ENCODE results near the gene SMIM12.
"Not testable (repeated sequence)": the region's sequence is repeated elsewhere in the genome, so short reads cannot be mapped to it uniquely, and the experiment has no call there.

The SMIM12 gene

DNA sequence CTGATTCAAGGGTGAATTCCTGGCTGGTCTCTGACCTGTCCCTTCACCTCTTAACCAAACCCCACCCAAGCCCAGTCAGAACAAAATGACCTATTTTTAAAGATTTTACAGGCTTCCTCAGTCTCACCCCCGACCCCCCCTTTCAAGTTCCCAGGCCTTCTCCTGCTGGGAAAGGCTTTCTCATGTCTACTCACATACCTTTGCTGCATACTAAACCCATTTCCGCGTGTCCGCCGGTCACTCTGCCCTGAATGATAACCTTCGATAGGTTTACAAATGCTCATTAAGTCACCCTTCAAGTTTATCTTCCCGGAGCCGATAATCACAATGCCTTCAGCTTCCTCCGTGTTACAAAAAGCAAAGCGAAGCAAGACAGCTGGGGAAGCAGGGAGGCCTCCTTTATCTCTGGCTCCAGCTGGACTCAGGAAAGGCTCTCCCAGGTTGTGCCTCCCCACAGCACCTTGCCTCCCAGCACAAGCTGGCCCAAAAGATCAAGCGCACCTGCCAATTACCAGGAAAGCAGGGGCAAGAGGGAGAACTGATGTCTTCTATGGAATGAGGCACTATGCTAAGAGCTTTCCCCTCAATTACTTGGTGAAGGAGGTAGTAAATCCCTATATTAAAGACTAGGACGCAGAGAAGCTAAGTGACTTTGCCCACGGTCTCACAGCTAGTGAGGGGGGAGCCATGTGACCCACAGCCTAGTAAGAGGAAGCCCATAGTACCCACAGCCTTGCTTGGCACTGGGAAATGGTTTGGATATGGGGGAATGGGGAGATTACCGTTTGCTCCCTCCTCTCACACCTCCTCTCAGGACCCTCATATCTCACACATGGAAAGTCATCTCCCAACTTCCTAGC, 15.9 kb downstream of the SMIM12 start:
- DNase-seq (ENCODE audit: low spot score) = no peak

DNA sequence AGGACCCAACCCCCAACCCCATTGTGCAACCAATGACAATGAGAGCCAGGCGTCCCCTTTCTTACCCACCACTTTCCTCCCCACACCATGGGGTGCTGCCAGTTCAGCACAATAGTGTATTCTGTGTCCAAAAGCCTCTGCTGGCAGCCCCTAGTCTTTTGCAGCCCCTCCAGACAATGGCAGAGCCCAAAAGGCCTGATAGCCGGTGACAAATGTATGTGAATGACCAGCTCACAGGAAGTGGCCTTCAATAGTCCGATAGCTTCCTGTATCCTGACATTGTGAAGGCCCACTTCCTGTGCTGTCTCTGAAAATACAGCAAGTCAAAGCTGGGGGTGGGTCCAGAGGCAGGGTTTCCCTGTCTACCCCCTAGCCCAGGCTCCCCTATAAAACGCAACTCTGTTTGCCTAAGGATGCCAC, 16.6 kb downstream of the SMIM12 start:
- no peak for DNase-seq (ENCODE audit: low spot score)

DNA sequence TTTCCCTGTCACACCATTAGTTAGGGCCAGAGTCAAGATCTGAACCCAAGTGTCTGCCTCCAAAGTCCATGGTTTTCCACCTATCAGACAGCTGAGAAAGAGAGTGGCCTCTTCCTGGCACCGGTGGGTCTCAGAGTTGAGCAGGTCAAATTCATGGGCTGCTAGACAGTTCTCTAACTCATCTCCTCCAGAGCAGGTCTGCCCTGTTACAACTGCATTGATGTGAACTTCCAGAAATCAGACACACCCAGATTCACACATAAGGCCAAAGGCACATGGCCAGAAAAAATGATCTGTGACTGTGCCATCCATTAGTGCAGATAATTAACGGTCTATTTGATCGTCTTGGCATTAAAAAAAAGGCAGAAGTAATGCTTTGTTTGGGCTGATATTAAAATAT, 17.5 kb downstream of the SMIM12 start:
- no peak for DNase-seq (ENCODE audit: low spot score)

DNA sequence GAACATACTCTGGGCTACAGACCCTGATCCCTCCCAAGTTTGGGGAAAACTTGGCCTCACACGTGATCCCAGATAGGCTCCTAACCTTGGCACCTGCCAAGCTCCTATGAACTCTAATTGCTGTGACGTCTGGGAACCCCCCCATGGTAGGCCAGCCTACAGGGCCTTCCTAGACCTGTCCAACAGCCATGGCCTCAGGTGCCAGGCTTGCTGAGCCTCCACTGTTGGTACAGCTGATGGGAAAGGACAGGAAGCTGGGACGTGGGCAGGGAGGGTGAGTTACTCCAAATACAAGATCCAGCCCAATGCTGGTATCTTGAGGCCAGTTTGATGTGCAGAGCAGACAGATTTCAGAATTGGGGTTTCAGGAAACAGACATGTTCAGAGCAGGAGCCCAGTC, 19.1 kb downstream of the SMIM12 start:
- no peak for DNase-seq (ENCODE audit: low spot score)

DNA sequence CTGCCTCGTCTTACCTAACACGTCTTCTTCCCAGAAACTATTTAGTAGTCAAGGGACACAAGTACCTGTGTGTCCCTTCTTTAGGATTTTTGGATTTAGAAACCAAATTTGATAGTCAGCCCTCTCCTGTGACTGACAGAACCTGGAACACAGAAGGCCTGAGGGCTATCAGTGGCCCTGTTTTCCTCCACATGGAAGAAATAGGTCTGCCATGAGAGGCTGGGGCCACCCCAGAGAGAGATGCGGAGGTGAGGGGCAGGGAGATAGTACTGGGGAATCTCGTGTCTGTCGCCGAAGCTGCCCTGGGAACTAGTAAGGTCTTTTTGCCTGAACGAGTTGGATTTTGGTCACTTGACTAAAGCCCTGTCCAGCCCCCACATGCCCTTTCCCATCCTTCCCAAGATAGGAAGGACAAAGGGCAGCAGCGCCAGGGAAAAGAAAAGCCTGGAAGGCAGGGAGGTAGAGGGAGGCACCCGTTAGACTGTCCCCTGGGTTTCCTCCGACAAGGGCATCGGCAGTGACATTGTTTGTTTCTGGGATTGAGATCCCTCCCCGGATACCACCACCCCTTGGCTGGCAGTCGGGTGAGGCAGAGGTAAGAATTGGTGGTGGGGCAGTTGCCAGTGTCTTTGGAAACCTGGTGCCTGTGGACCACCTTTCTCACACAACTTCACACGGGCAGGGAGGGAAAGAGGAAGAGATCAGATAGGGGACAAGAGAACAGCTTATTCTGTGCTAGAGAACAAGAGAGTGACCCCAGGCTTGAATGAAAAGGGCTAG, 19.8 kb downstream of the SMIM12 start:
- DNase-seq (ENCODE audit: low spot score) = no peak

DNA sequence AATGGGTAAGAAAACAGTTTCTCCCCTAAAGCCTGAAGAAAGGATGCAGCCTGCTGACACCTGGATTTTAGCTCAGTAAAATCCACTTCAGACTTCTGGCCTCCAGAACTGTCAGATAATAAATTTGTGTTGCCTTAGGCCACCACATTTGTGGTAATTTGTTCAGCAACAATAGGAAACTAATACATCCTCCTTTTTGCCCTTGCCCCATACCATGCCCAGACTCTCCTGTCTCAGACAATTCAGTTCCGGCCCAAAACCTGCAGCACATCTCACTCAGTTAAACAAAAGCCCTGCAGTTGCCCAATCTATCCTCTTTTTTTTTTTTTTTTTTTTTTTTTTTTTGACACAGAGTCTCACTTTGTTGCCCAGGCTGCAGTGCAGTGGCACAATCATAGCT, 25.8 kb downstream of the SMIM12 start:
- peak; percentile 1 for DNase-seq (ENCODE audit: low spot score)

DNA sequence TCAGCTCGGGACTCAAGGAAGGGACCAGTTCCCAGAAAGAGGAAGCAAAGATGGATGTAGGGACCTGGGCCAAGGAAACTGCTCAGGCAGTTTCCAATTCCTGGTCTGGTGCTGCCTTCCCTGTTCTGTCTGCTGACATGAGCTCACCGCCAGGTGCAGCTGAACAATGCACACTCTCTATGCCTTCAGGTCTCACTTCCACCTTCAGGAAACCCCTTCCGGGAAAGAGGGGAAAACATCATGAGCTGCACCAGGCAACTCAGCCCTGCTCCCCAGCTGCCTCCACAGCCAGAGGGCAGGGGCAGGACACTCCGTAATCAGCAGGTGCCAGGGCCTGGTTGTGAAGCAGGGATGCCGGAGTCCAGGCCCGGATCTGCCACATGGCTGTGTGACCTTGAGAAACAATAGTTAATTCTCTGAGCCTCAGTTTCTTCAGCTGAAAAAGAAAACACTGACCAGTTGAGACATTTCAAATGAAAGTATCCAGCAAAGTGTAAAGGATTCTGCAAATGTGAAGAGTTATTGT, 27.8 kb downstream of the SMIM12 start:
- peak; percentile 20 for DNase-seq (ENCODE audit: low spot score)

DNA sequence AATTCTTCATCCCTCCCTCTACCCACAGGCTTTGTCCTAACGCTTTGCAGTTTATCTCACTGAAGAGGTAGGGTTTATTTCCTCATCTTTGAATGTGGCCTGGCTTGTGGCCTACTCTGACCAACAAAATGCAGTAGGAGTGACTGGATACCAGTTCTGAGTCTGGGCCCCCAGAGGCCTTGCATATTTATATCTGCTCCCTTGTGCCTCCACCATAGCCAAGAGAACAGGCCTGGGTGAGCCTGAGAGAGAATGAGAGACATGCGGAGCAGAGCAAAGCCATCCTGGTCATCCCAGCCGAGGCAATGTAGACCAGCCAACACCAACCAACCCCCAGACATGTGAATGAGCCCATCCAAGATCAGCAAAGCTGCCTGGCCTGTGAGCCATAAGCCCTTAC, 30.3 kb downstream of the SMIM12 start:
- DNase-seq (ENCODE audit: low spot score) = peak; percentile 14

DNA sequence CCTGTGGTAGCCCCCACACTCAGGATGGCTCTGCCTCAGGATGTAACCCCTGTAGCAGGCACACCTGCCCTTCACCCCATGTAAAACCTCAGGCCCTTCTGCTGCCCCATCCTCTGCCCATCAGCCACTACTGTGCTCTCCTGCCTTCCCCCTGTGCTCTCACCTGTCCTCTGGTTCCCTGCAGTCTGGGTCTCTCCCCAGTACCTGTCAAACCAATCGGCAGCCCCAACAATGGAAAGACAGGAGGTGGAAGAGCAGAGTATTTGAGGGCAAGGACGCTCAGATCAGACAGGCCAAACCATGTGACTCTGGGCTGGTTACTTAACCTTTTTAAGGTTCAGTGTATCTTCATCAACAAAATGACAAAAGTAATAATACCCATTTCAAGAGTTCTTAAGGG, 30.9 kb downstream of the SMIM12 start:
- DNase-seq (ENCODE audit: low spot score) = peak; percentile 4

DNA sequence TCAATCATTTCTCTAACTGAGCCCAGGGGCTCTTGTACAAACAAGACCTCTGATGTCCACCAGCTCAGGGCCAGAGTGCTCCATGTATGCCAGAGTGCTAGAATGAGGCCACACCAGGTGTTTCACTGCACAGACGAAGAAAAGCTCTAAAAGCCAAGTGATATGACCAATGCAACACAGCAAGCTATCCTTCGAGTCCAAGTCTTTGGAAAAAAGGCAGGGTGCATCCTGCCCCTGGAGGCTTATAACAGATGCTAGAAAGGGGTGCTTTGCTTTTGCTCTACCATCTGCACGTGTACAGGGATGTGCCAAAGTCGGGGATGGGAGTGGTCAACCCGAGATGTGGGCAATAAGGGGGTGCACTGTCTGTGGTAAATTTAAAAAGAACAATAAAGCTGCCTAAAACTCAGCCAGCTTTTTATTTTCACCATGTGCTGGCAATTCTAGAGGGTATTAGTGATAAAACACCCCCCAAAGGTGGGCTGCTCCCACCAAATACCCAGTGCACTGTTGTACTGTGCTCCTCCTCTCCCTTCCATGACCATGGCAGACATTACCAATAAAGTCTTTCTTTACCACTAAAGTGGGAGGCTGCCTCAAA, 32.1 kb downstream of the SMIM12 start:
- peak; percentile 28 for DNase-seq (ENCODE audit: low spot score)

DNA sequence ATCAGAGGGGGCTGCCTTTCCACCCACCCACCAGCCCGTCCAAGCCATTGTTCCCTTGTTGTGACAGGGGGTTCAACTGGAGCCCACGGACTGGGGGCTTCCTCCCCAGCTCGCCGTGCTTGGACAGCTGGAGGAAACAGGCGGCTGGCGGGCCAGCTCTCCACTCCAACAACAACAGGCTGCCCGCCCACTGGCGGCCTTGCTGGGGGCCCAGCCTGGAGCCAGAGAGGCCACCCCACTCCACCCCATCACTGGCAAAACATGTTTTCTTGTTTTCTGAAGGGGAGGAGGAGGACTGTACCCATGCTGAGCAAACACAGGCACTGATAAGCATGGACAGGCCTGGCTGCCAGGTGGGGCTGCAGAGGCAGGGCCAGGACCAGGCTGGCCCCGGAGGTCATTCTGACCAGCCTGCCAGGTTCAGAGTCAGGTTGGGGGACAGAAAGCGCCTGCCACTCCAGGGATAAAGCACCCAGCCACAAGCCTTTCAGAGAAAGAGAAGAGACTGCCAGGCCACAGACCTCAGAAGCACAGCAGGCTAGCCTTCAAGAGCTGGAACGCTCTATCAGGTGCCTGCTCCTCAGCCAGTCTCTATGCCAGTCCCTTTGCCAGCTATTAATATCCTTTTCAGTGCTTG, 34.0 kb downstream of the SMIM12 start:
- peak; percentile 43 for DNase-seq (ENCODE audit: low spot score)

DNA sequence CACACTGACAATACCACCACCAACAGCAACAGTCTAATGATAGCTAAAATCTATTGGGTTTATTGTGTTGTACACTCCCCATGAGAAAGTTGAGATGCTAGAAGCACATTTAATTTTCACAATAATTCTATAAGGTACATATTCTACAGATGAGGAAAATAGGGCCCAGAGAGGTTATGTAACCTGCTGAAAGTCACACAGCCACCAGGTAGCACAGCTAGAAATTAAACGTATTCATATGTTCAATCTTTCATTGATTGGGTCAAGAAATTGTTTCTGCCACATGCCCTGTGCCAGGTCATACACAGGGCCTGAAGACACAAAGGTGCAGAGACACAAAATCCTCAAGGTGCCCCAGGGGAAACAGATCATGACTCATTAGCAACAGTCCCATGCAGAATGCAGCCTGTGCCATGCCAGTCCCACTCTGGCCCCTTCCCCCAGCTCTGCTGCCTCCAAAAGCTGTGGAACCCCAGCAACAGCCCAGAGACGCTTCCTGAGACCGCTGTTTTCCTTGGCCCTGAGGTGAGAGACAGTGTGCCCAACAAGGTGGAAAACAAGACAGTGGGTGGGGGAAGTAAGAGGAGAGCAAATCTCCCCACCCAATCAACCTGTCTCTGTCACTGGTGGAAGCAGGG, 34.6 kb downstream of the SMIM12 start:
- peak; percentile 24 for DNase-seq (ENCODE audit: low spot score)

DNA sequence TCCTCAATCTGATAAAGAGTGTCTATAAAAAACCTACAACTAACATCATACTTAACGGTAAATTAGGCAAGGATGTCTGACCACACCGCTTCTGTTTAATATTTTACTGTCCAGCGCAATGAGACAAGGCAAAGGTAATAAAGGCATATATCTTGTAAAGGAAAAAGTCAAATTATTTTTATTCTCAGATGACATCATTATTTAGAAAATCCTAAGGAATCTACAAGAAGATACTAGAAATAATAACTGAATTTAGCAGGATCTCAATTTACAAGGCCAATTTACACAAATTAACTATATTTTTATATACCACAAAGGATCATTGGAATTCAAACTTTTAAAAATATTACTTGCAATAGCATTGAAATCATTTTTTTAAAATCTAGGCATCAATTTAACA, 37.3 kb downstream of the SMIM12 start:
- no peak for DNase-seq (ENCODE audit: low spot score)

DNA sequence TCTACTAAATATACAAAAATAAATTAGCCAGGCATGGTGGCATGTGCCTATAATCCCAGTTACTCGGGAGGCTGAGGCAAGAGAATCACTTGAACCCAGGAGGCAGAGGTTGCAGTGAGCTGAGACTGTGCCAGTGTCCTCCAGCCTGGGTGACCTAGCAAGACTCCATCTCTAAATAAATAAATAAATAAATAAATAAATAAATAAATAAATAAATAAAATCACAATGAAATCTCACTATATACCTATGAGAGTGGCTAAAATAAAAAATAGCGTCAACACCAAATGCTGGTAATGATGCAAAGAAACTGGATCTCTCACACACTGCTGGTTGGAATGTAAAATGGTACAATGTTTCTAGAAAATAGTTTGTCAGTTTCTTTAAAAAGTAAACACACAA, 40.7 kb downstream of the SMIM12 start:
- DNase-seq (ENCODE audit: low spot score) = not testable (repeated sequence)

DNA sequence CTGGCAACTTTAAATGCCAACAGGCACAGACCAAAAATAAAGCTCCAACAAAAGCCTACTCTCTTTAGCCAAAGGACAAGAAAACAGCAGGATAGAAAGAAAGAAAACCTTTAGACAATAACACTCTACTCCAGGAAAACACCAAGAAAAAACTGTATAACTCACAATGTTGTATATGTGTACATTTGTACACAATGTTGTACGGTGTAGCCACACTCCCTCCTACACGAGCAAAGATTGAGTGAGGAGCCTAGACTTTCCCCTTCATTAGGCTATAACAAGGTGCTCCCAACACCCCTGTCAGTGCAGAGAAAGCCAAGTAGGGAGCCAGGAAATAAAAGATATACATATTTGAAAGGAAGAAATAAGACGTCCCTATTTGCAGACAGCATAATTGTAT, 42.8 kb downstream of the SMIM12 start:
- peak; percentile 17 for DNase-seq (ENCODE audit: low spot score)

DNA sequence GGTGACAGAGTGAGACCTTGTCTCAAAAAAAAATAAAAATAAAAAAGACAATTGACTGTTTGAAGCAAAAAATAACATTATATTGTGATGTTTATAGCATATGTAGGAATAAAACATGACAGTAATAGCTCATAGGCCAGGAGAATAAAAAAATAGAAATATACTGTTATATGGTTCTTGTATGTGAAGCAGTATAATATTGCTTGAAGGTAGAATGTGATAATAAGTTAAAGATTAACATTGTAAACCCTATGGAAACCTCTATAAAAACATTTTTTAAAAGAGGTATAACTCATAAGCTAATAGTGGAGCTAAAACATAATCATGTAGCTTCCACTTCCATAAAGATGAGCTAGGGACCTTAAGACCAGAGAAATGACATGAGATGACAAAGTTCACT, 43.2 kb downstream of the SMIM12 start:
- no peak for DNase-seq (ENCODE audit: low spot score)

DNA sequence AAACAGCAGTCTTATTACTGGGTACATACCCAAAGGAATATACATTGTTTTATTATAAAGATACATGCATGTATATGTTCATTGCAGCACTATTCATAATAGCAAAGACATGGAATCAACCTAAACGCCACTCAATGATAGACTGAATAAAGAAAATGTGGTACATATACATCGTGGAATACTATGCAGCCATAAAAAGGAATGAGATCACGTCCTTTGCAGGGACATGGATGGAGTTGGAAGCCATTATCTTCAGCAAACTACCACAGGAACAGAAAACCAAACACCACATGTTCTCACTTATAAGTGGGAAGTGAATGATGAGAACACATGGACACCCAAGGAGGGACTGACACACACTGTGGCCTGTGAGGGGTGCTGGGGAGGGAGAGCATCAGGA, 48.8 kb downstream of the SMIM12 start:
- DNase-seq (ENCODE audit: low spot score) = not testable (repeated sequence)

DNA sequence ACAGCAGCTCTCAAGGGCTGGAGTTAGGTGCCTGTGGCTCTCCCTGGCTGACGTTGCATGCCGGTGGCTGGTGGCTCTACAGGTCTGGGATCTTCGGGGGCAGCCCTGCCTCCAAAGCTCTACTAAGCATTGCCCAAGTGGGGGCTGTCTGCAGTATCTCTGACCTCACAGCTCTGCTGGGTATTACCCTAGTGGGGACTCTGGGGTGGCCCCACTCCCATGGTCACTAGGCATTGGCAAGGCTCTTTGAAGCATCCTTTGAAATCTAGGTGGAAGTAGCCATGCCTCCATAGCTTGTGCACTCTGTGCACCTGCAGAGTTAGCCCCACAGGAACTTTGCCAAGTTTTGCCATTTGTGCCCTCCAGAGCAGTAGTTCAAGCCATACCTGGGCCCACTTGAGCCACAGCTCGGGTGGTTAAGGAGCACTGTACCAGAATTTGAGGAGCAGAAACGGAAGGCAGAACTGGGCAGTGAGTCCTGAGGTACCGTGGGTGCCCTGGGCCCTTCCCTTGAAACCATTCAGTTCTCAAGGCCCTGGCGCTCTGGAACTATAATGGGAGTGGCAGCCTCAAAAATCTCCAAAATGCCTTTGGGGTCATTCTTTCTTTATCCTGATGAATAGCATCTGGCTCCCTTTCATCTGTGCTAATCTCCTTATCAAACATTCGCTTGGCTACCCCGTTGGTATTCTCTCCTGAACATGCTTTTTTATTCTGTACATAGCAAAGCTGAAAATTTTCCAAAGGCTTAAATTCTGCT, 51.3 kb downstream of the SMIM12 start:
- DNase-seq (ENCODE audit: low spot score) = peak; percentile 46

DNA sequence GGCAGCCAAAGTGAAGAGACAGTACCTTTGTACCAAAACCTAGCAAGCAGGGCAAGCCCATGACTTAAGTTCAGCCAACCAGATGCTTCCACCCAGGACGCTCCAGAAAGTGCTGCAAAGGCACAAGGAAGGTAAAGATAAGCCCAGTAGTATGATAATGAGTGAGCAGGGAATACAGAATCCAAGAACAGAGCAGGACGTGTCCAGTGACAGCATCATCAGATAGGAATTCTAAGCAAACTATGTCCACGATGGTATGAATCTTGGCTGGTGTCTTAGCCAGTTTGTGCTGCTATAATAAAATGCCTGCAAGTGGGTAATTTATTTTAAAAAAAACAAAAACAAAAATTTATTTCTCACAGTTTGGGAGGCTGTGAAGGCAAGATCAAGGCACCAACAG, 53.2 kb downstream of the SMIM12 start:
- peak; percentile 7 for DNase-seq (ENCODE audit: low spot score)

DNA sequence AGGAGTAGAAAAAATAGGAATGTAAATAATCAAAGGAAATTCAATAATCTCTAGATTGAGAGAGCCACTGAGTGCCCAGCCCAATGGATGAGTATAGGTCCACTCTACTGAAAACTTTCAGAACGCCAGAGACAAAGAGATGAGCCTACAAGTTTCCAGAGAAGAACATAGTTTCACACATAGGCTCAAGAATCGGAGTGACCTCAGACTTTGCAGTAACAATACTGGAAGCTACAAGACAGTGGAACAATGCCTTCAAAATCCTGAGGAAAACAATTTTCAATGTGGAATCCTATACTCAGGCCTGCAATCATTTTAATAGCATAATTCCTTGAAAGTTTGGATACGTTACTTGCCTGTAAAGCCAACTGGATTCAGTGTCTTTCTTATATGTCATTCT, 55.8 kb downstream of the SMIM12 start:
- no peak for DNase-seq (ENCODE audit: low spot score)

All from ecto neural progenitor cell (in vitro differentiated cells).